WTC11 (cell line): ENCODE measurements around the gene RBM8A. TPM values are rescaled to one million over a fixed set of nuclear protein-coding genes. Genes with fewer than 3 reads are reported as not detected.

Experiments
- ATAC-seq: fragments of 200-7000 bp; cut with Tn5 transposase; 2 replicates; pipeline ENCODE4 v1.10.0; 2021; ENCODE audit warnings: mild to moderate bottlenecking, moderate library complexity
- CTCF ChIA-PET: fragments of 300-600 bp; sonication (Branson Sonifier 250); formaldehyde crosslinking; loops from one replicate; lab custom pipeline; 2021; ENCODE audit warnings: antibody characterized with exemption; lab: Charles Lee
- POLR2A ChIA-PET: fragments of 350-600 bp; sonication (Branson Sonifier 250); formaldehyde crosslinking; loops from one replicate; lab custom pipeline; 2021; ENCODE audit warnings: antibody characterized with exemption; lab: Charles Lee
- DNase-seq: peaks from one replicate; pipeline ENCODE4 v3.0.0; 2021; ENCODE audit warnings: low spot score
- H3K27ac Mint-ChIP-seq: 2 replicates; pipeline ENCODE4 v1.8.0; 2021; ENCODE audit warnings: mixed read lengths
- H3K27me3 Mint-ChIP-seq: 2 replicates; pipeline ENCODE4 v1.8.0; 2021; ENCODE audit warnings: low read depth, mild to moderate bottlenecking, moderate library complexity, mixed read lengths
- H3K36me3 Mint-ChIP-seq: 2 replicates; pipeline ENCODE4 v1.8.0; 2021; ENCODE audit warnings: mixed read lengths
- H3K4me1 Mint-ChIP-seq: 2 replicates; pipeline ENCODE4 v1.8.0; 2022; ENCODE audit warnings: mixed read lengths
- H3K4me3 Mint-ChIP-seq: 2 replicates; pipeline ENCODE4 v1.8.0; 2021; ENCODE audit warnings: mild to moderate bottlenecking, moderate library complexity, mixed read lengths
- H3K9me3 Mint-ChIP-seq: 2 replicates; pipeline ENCODE4 v1.8.0; 2021; ENCODE audit warnings: mixed read lengths
- CREB1 ChIP-seq: sonication (generic); formaldehyde crosslinking; IDR thresholded peaks from 2 replicates; pipeline ENCODE4 v1.8.0; 2023; ENCODE audit warnings: mild to moderate bottlenecking, missing genetic modification reagents
- E2F5 ChIP-seq: sonication (generic); formaldehyde crosslinking; IDR thresholded peaks from 2 replicates; pipeline ENCODE4 v1.8.1; 2022; ENCODE audit warnings: mild to moderate bottlenecking, moderate library complexity, missing genetic modification reagents
- ELF4 ChIP-seq: sonication (generic); formaldehyde crosslinking; IDR thresholded peaks from 2 replicates; pipeline ENCODE4 v1.8.1; 2022; ENCODE audit warnings: low read depth, mild to moderate bottlenecking, moderate library complexity, missing genetic modification reagents
- ETV6 ChIP-seq: sonication (generic); formaldehyde crosslinking; IDR thresholded peaks from 2 replicates; pipeline ENCODE4 v1.8.1; 2022; ENCODE audit warnings: mild to moderate bottlenecking, missing genetic modification reagents
- GRHL2 ChIP-seq: fragments of 250-450 bp; sonication (Bioruptor Pico); IDR thresholded peaks from 2 replicates; pipeline ENCODE4 v1.8.0; 2022; ENCODE audit warnings: mild to moderate bottlenecking, moderate library complexity; ENCODE audit not compliant: insufficient replicate concordance, severe bottlenecking
- HMGA2 ChIP-seq: fragments of 250-450 bp; sonication (Bioruptor Pico); IDR thresholded peaks from 2 replicates; pipeline ENCODE4 v1.4.0; 2021; ENCODE audit warnings: mild to moderate bottlenecking, moderate library complexity
- MLX ChIP-seq: sonication (generic); formaldehyde crosslinking; IDR thresholded peaks from 2 replicates; pipeline ENCODE4 v1.8.1; 2023; ENCODE audit warnings: mild to moderate bottlenecking, missing genetic modification reagents, moderate library complexity
- NFYB ChIP-seq: sonication (generic); formaldehyde crosslinking; conservative IDR thresholded peaks from 2 replicates; pipeline ENCODE4 v1.8.0; 2022; ENCODE audit warnings: low read depth, missing genetic modification reagents
- NR2C2 ChIP-seq: sonication (generic); formaldehyde crosslinking; IDR thresholded peaks from 2 replicates; pipeline ENCODE4 v1.8.0; 2022; ENCODE audit warnings: mild to moderate bottlenecking, missing genetic modification reagents
- NR3C1 ChIP-seq: sonication (generic); formaldehyde crosslinking; conservative IDR thresholded peaks from 2 replicates; pipeline ENCODE4 v1.8.1; 2023; ENCODE audit warnings: low read depth, mild to moderate bottlenecking, missing genetic modification reagents
- PRDM15 ChIP-seq: sonication (generic); formaldehyde crosslinking; IDR thresholded peaks from 2 replicates; pipeline ENCODE4 v1.8.0; 2022; ENCODE audit warnings: missing genetic modification reagents
- PREB ChIP-seq: sonication (generic); formaldehyde crosslinking; IDR thresholded peaks from 2 replicates; pipeline ENCODE4 v1.8.1; 2022; ENCODE audit warnings: mild to moderate bottlenecking, missing genetic modification reagents, moderate library complexity, borderline replicate concordance
- SOX15 ChIP-seq: fragments of 250-450 bp; sonication (Bioruptor Pico); IDR thresholded peaks from 2 replicates; pipeline ENCODE4 v1.9.0; 2021; ENCODE audit warnings: mild to moderate bottlenecking
- TCF7 ChIP-seq: sonication (generic); formaldehyde crosslinking; IDR thresholded peaks from 2 replicates; pipeline ENCODE4 v1.8.0; 2022; ENCODE audit warnings: mild to moderate bottlenecking, low read depth, missing genetic modification reagents, moderate library complexity
- ZBTB43 ChIP-seq: sonication (generic); formaldehyde crosslinking; IDR thresholded peaks from 2 replicates; pipeline ENCODE4 v1.8.1; 2023; ENCODE audit warnings: mild to moderate bottlenecking, missing genetic modification reagents
- ZNF232 ChIP-seq: sonication (generic); formaldehyde crosslinking; IDR thresholded peaks from 2 replicates; pipeline ENCODE4 v1.8.0; 2022; ENCODE audit warnings: mild to moderate bottlenecking, missing genetic modification reagents
- ZNF396 ChIP-seq: fragments of 250-450 bp; sonication (Bioruptor Pico); IDR thresholded peaks from 2 replicates; pipeline ENCODE4 v1.8.0; 2021; ENCODE audit warnings: mild to moderate bottlenecking, moderate library complexity, borderline replicate concordance
- ZNF425 ChIP-seq: fragments of 250-450 bp; sonication (Bioruptor Pico); conservative IDR thresholded peaks from 2 replicates; pipeline ENCODE4 v1.9.0; 2021; ENCODE audit warnings: mild to moderate bottlenecking
- total RNA-seq: library from RNA; stranded (reverse); gene quantifications from 3 replicates; pipeline ENCODE4 v1.2.3, GENCODE V29; 2021

The RBM8A gene
- total RNA-seq, 1 experiment from 2014 or later = 199 TPM

GRCh38 chr1:145956781-145957442 lies 29.6 kb upstream of the RBM8A start:
- DNase-seq = no peak
- H3K9me3 Mint-ChIP-seq = no peaks in the 10 kb centered on the region
- H3K27me3 Mint-ChIP-seq = peaks cover 89% of the 10 kb centered on the region
- TF ChIP-seq GRHL2 (CRISPR knock-in tag) (no peak), ZBTB43 (CRISPR knock-in tag) (no peak)
- no peaks in the 10 kb centered on the region for H3K36me3 Mint-ChIP-seq
- peak overlapping the region; percentile 70 for H3K4me3 Mint-ChIP-seq
- CTCF ChIA-PET = interaction anchor here (1.4 to 2.8 kb wide), 6 partner anchors 7 to 112 kb away, joined by 9 to 17 read pairs (median 12); partner anchors contain the start of gene NUDT17
- peaks cover 27% of the 10 kb centered on the region for H3K4me1 Mint-ChIP-seq
- ATAC-seq = no peak
- POLR2A ChIA-PET = interaction anchor here (1.8 kb wide), 1 partner anchor 30 kb away, joined by 11 read pairs; the partner anchor contains the start of gene RBM8A
- H3K27ac Mint-ChIP-seq = no peak overlapping the region

DNA sequence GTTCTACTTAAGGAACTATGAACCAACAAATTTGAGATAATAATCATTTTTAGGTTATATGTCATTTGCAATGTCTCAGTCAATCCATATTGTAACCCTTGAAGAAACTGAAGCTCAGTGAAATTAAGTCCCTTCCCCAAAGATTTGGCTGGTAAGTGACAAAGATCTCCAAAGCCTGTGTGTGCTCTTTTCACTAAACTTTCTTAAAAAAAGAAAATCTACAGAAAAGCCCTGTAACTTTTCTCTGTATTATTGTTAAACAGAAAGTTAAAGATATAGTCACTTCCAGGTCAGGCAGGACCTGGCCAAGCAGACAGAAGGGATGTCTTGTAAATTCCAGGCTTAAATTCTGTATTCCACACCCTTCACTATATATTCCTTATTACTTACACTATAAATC lies 29.1 kb upstream of the RBM8A start:
- no peaks in the 10 kb centered on the region for H3K9me3 Mint-ChIP-seq
- ChIA-PET CTCF (interaction anchor here (2.4 kb wide), 1 partner anchor 51 kb away, joined by 16 read pairs; no protein-coding TSS in a partner anchor), POLR2A (no interaction called here)
- DNase-seq (no peak), ATAC-seq (no peak)
- no peak overlapping the region for H3K27ac Mint-ChIP-seq
- H3K36me3 Mint-ChIP-seq = no peaks in the 10 kb centered on the region
- peaks cover 22% of the 10 kb centered on the region for H3K4me1 Mint-ChIP-seq
- no peak overlapping the region for H3K4me3 Mint-ChIP-seq
- peaks cover 83% of the 10 kb centered on the region for H3K27me3 Mint-ChIP-seq
- TF ChIP-seq PRDM15 = no peak
- TF ChIP-seq NFYB (CRISPR knock-in tag) = no peak
- no peak for TF ChIP-seq ZNF396 (CRISPR knock-in tag)
- no peak for TF ChIP-seq CREB1

DNA sequence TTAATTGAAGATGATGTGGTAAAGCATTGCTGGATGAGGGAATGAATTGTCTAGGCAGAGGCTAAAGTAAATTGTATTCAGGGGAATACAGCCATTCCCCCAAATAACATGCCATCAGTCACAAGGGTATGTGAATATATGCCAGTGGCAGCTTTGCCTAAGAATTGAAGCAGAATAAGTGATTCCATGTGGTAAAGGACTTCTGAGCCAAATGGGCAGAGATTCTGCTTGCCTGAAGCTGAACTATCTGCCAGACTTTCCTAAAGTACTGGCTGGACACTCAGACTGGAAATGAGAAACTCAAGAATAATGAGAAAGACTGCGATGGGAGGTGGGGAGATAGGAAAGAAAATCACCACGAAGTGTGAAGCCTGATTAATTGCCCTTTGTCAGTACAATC lies 28.2 kb upstream of the RBM8A start:
- Mint-ChIP-seq H3K4me3 (no peak overlapping the region), H3K36me3 (no peaks in the 10 kb centered on the region), H3K27ac (no peak overlapping the region), H3K27me3 (peaks cover 74% of the 10 kb centered on the region), H3K4me1 (peaks cover 24% of the 10 kb centered on the region), H3K9me3 (no peaks in the 10 kb centered on the region)
- CTCF ChIA-PET = no interaction called here
- POLR2A ChIA-PET = interaction anchor here (1.4 kb wide), 1 partner anchor 9 kb away, joined by 3 read pairs; the partner anchor contains the start of genes ANKRD34A and POLR3GL
- no peak for ATAC-seq
- DNase-seq = no peak
- TF ChIP-seq ZNF232 (CRISPR knock-in tag) (no peak), NR3C1 (CRISPR knock-in tag) (no peak), E2F5 (CRISPR knock-in tag) (no peak), HMGA2 (CRISPR knock-in tag) (no peak), NR2C2 (CRISPR knock-in tag) (no peak), TCF7 (no peak), ELF4 (CRISPR knock-in tag) (no peak), ETV6 (CRISPR knock-in tag) (no peak), MLX (CRISPR knock-in tag) (no peak), SOX15 (no peak), PREB (CRISPR knock-in tag) (no peak), ZNF425 (CRISPR knock-in tag) (no peak)
